Endothelial cell of umbilical vein (primary cell): Measurements from ENCODE around the gene TRAPPC11. TPM values are rescaled to one million over a fixed set of nuclear protein-coding genes. Genes with fewer than 3 reads are reported as not detected.

Experiments used
- BruUV-seq: library from RNA; stranded (reverse); fragments of 400-500 nt; replicated peaks from 2 replicates; lab custom pipeline; 2021; lab: Mats Ljungman, UMichigan
- CTCF ChIA-PET: fragments of 300-600, 350-600 bp; sonication (Branson Sonifier 250); formaldehyde crosslinking; loops from one replicate; lab custom pipeline; 2021; ENCODE audit warnings: antibody characterized with exemption, inconsistent platforms; lab: Charles Lee
- POLR2A ChIA-PET: fragments of 300-600, 350-600 bp; sonication (Branson Sonifier 250); formaldehyde crosslinking; loops from one replicate; lab custom pipeline; 2021; ENCODE audit warnings: antibody characterized with exemption, inconsistent platforms; lab: Charles Lee
- DNase-seq: peaks from one replicate; pipeline ENCODE4 v3.0.0-alpha.2; 2011; ENCODE audit warnings: low read depth, low spot score
- FAIRE-seq: peaks from 2 replicates; lab custom pipeline; 2011; peaks lifted over from hg19 to GRCh38; lab: Jason Lieb, UNC
- H2AFZ ChIP-seq: 2 replicates; pipeline ENCODE4 v1.6.0; 2012; ENCODE audit warnings: low read depth, low read length, control low read depth, inconsistent platforms
- H3K27ac ChIP-seq: 2 replicates; pipeline ENCODE4 v1.5.1; 2011; ENCODE audit warnings: low read depth, mild to moderate bottlenecking, control low read depth, low read length, moderate library complexity; ENCODE audit not compliant: insufficient read depth
- H3K27me3 ChIP-seq, 2 experiments: 2 replicates each; pipeline versions ENCODE4 v1.6.0 to v1.6.1; 2011; ENCODE audit warnings: low read length in 2 of 2, mixed read lengths in 1 of 2; ENCODE audit not compliant: control insufficient read depth in 2 of 2, insufficient read depth in 2 of 2
- H3K36me3 ChIP-seq, 2 experiments: 2 replicates in 1 of 2; 3 replicates in 1 of 2; pipeline ENCODE4 v1.5.1; 2011; ENCODE audit warnings: low read length in 2 of 2, mild to moderate bottlenecking in 1 of 2, moderate library complexity in 1 of 2; ENCODE audit not compliant: control insufficient read depth in 2 of 2, insufficient read depth in 2 of 2; ENCODE audit errors: extremely low read depth in 1 of 2
- H3K4me1 ChIP-seq: 3 replicates; pipeline ENCODE4 v1.5.1; 2011; ENCODE audit warnings: mild to moderate bottlenecking, low read length; ENCODE audit not compliant: control insufficient read depth, insufficient read depth; ENCODE audit errors: extremely low read depth
- H3K4me2 ChIP-seq: 2 replicates; pipeline ENCODE4 v1.6.1; 2011; ENCODE audit warnings: low read length, control low read depth, mixed read lengths; ENCODE audit not compliant: insufficient read depth
- H3K4me3 ChIP-seq, 3 experiments: fragments of 200-600 bp in 1 of 3; sonication (generic), shearing (Covaris generic) in 1 of 3; replicated peaks in 1 of 3; 2 replicates each; pipeline ENCODE4 v1.5.1; 2011 to 2016; ENCODE audit warnings: control low read depth in 3 of 3, low read length in 3 of 3, mild to moderate bottlenecking in 2 of 3, inconsistent platforms in 1 of 3, low read depth in 1 of 3, moderate library complexity in 1 of 3; ENCODE audit not compliant: insufficient read depth in 1 of 3
- H3K79me2 ChIP-seq: 2 replicates; pipeline ENCODE4 v1.6.0; 2012; ENCODE audit warnings: low read length, inconsistent platforms; ENCODE audit not compliant: control insufficient read depth, insufficient read depth
- H3K9ac ChIP-seq: replicated peaks from 2 replicates; pipeline ENCODE3; 2011; ENCODE audit warnings: low read length, control low read depth; ENCODE audit not compliant: insufficient read depth; ENCODE audit errors: extremely low read depth
- H3K9me1 ChIP-seq: replicated peaks from 3 replicates; pipeline ENCODE4 v1.6.0; 2011; ENCODE audit warnings: mild to moderate bottlenecking, low read length; ENCODE audit not compliant: control insufficient read depth, insufficient read depth; ENCODE audit errors: extremely low read depth
- H3K9me3 ChIP-seq: replicated peaks from 2 replicates; pipeline ENCODE4 v1.5.1; 2012; ENCODE audit warnings: low read length, inconsistent platforms; ENCODE audit not compliant: control insufficient read depth, insufficient read depth
- H4K20me1 ChIP-seq: replicated peaks from 2 replicates; pipeline ENCODE3; 2011; ENCODE audit warnings: mild to moderate bottlenecking, low read length; ENCODE audit not compliant: control insufficient read depth, insufficient read depth; ENCODE audit errors: extremely low read depth
- EZH2 ChIP-seq: IDR thresholded peaks from 2 replicates; pipeline ENCODE4 v1.6.1; 2012; ENCODE audit warnings: borderline replicate concordance, low read depth, mild to moderate bottlenecking, moderate library complexity, low read length, inconsistent platforms; ENCODE audit not compliant: severe bottlenecking
- FOS ChIP-seq: IDR thresholded peaks from 2 replicates; pipeline ENCODE4 v1.6.1; 2011; ENCODE audit warnings: mild to moderate bottlenecking, low read length, moderate library complexity, borderline replicate concordance; ENCODE audit not compliant: insufficient read depth
- GATA2 ChIP-seq: IDR thresholded peaks from 2 replicates; pipeline ENCODE4 v1.7.0; 2011; ENCODE audit warnings: low read depth, mild to moderate bottlenecking, moderate library complexity, mixed read lengths, low read length; ENCODE audit not compliant: insufficient read length, insufficient read depth
- JUN ChIP-seq: IDR thresholded peaks from 2 replicates; pipeline ENCODE4 v1.6.1; 2011; ENCODE audit warnings: borderline replicate concordance, low read depth; ENCODE audit not compliant: insufficient read length, insufficient read depth
- MYC ChIP-seq: IDR thresholded peaks from one replicate; pipeline ENCODE4 v1.6.1; 2011; ENCODE audit warnings: mild to moderate bottlenecking, low read depth, low read length
- POLR2A ChIP-seq: IDR thresholded peaks from 2 replicates; pipeline ENCODE4 v1.6.1; 2012; ENCODE audit warnings: low read depth, mild to moderate bottlenecking, control low read depth, low read length
- POLR2AphosphoS5 ChIP-seq: IDR thresholded peaks from 2 replicates; pipeline ENCODE4 v1.6.1; 2012; ENCODE audit warnings: low read depth, mild to moderate bottlenecking, control low read depth, low read length, moderate library complexity; ENCODE audit not compliant: insufficient read depth
- dilution Hi-C: fragments of 300-500 bp; cut with MboI; formaldehyde crosslinking; loops from one replicate; pipeline ENCODE4 v1.15.0; 2019; ENCODE audit warnings: low sequenced_read_pairs; ENCODE audit not compliant: extremely low pct_ligation_motif_present
- intact Hi-C: fragments of 100-400 bp; cut with micrococcal nuclease; formaldehyde crosslinking; loops from one replicate; pipeline ENCODE4 v1.10.0; 2022
- polyA plus RNA-seq, 4 experiments: library from polyadenylated mRNA; depleted of rRNA in 3 of 4; stranded (reverse) in 3 of 4; unstranded in 1 of 4; fragments of >200 nt; gene quantifications; 2 replicates each; pipeline versions ENCODE4 v1.2.1 to v1.2.3, GENCODE V29; 2011 to 2012; ENCODE audit warnings: missing spikeins in 1 of 4
- total RNA-seq: library from RNA; stranded (reverse); gene quantifications from 2 replicates; pipeline ENCODE4 v1.2.3, GENCODE V29; 2021
- TF ChIP-seq, protein P1 (sequence below): IDR thresholded peaks from 2 replicates; pipeline ENCODE4 v1.6.1; 2011; ENCODE audit not compliant: insufficient read depth, insufficient read length
- TF ChIP-seq, protein P2 (sequence below), 2 donors: IDR thresholded peaks; 1 replicate in 1 of 2; 2 replicates in 1 of 2; pipeline ENCODE4 v1.5.1; 2011; ENCODE audit warnings: low read length in 2 of 2, mild to moderate bottlenecking in 2 of 2, moderate library complexity in 2 of 2, control low read depth in 1 of 2, inconsistent platforms in 1 of 2, low read depth in 1 of 2; ENCODE audit not compliant: insufficient read depth in 1 of 2; ENCODE audit errors: extremely low read depth in 1 of 2

Gene TRAPPC11
- total and polyA plus RNA-seq, 2 donors (not counting 3 experiments of a cell fraction or from before 2014, with no cell fraction given) = 21.2 to 32.1 TPM

DNA sequence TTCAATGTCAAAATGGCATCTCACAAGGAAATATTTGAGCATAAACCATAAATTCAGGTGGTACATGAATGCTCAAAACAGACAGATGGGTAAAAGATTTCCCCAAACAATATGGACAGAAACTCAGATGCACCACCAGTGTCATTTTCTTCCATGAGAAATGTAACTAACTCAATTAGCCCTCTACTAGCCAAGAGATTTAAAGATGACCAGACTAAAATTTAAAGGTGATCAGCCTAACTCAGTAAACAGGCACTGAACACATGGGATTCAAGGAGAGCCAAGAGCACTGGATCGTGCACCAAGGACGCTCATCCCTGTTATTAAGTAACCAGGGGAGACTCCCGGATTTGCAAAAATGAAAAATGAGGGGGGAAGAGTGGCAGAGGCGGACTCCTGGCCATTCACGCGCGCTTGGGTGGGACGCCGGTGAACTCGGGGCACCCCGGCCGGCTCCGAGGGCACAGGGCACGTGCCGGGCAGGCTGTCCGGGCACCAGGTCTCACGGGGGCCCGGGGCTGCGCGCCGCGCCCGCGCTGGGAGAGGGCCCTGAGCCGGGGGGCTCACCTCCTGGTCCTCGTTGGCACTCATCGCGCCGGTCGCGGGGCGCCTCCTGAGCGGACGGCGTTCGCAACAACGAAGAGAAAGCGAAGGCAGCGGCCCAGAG lies 598 bp upstream of the TRAPPC11 start:
- ChIA-PET CTCF (interaction anchor here (1.2 kb wide), 1 partner anchor 185 kb away, joined by 4 read pairs; no protein-coding TSS in a partner anchor), POLR2A (no interaction called here)
- H3K4me2 ChIP-seq = peak overlapping the region; percentile 94
- dilution Hi-C loops = no loop called here
- no peaks in the 10 kb centered on the region for H3K9me1 ChIP-seq
- no peaks in the 10 kb centered on the region for H4K20me1 ChIP-seq
- BruUV-seq = no TSS peak
- H3K79me2 ChIP-seq = peaks cover 32% of the 10 kb centered on the region
- peaks cover 13% of the 10 kb centered on the region for H3K4me1 ChIP-seq
- peak overlapping the region; percentile 58 for H2AFZ ChIP-seq
- peak; percentile 37 for DNase-seq
- H3K36me3 ChIP-seq = no peaks in the 10 kb centered on the region
- peak overlapping the region; percentile 79 for H3K9ac ChIP-seq
- TF ChIP-seq, protein P1, sequence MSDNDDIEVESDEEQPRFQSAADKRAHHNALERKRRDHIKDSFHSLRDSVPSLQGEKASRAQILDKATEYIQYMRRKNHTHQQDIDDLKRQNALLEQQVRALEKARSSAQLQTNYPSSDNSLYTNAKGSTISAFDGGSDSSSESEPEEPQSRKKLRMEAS = no peak
- no peak for TF ChIP-seq FOS
- TF ChIP-seq GATA2 = no peak
- no peak for TF ChIP-seq MYC
- TF ChIP-seq JUN = no peak
- TF ChIP-seq POLR2AphosphoS5 = no peak
- no peak for TF ChIP-seq POLR2A
- TF ChIP-seq, protein P2, sequence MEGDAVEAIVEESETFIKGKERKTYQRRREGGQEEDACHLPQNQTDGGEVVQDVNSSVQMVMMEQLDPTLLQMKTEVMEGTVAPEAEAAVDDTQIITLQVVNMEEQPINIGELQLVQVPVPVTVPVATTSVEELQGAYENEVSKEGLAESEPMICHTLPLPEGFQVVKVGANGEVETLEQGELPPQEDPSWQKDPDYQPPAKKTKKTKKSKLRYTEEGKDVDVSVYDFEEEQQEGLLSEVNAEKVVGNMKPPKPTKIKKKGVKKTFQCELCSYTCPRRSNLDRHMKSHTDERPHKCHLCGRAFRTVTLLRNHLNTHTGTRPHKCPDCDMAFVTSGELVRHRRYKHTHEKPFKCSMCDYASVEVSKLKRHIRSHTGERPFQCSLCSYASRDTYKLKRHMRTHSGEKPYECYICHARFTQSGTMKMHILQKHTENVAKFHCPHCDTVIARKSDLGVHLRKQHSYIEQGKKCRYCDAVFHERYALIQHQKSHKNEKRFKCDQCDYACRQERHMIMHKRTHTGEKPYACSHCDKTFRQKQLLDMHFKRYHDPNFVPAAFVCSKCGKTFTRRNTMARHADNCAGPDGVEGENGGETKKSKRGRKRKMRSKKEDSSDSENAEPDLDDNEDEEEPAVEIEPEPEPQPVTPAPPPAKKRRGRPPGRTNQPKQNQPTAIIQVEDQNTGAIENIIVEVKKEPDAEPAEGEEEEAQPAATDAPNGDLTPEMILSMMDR (IDR thresholded peaks at IDR 0.05; ENCODE audit: extremely low read depth in 1 of 2, insufficient read depth in 1 of 2, low read depth in 1 of 2, low read length in 2 of 2) = no peak
- TF ChIP-seq EZH2 = no peak
- H3K27me3 ChIP-seq = no peaks in the 10 kb centered on the region
- no peaks in the 10 kb centered on the region for H3K9me3 ChIP-seq
- FAIRE-seq = no peak
- intact Hi-C loops = loop anchor here (1.0 kb wide), 4 partner anchors 21 to 214 kb away; partner anchors contain the start of gene CDKN2AIP
- H3K27ac ChIP-seq = peak overlapping the region; percentile 58
- peak overlapping the region; percentile 51 to 69 (median 64) for H3K4me3 ChIP-seq
